Right atrium auricular region (tissue), 2 donors: Measurements from ENCODE around the gene ANXA7. TPM values are rescaled to one million over a fixed set of nuclear protein-coding genes. Genes with fewer than 3 reads are reported as not detected.

Experiments
- DNase-seq: peaks from one replicate; pipeline ENCODE4 v3.0.0-alpha.2; 2019; ENCODE audit warnings: low spot score
- H3K27ac ChIP-seq, 2 donors: fragments of 200-600 bp; sonication (generic); 1 replicate in 1 of 2; 2 replicates in 1 of 2; pipeline ENCODE4 v1.5.1; 2016 to 2019
- H3K27me3 ChIP-seq, 2 donors: fragments of 200-600 bp; sonication (generic); one replicate each; pipeline versions ENCODE4 v1.5.1 to v1.6.0; 2017 to 2019
- H3K36me3 ChIP-seq: fragments of 200-600 bp; sonication (generic); one replicate; pipeline ENCODE4 v1.5.1; 2016
- H3K4me1 ChIP-seq, 2 donors: fragments of 200-600 bp; sonication (generic); one replicate each; pipeline versions ENCODE4 v1.5.1 to v1.6.0; 2017 to 2019
- H3K4me3 ChIP-seq, 2 donors: fragments of 200-600 bp; sonication (generic); 1 replicate in 1 of 2; 2 replicates in 1 of 2; pipeline ENCODE4 v1.5.1; 2017 to 2019; ENCODE audit warnings: mild to moderate bottlenecking in 1 of 2, moderate library complexity in 1 of 2
- H3K9me3 ChIP-seq, 2 donors: fragments of 200-600 bp; sonication (generic); one replicate each; pipeline ENCODE4 v1.5.1; 2019
- total RNA-seq, 2 donors: library from RNA; depleted of rRNA; stranded (reverse); fragments of >200 nt; gene quantifications; one replicate each; pipeline ENCODE4 v1.1.0, GENCODE V29; 2016
- TF ChIP-seq, protein P1 (sequence below), 2 donors: fragments of 200-600 bp; sonication (generic); IDR thresholded peaks; one replicate each; pipeline ENCODE4 v1.5.1; 2019; ENCODE audit warnings: antibody characterized with exemption in 2 of 2

The ANXA7 gene
- total RNA-seq, 2 donors from 2014 or later: 100 to 117 TPM

DNA sequence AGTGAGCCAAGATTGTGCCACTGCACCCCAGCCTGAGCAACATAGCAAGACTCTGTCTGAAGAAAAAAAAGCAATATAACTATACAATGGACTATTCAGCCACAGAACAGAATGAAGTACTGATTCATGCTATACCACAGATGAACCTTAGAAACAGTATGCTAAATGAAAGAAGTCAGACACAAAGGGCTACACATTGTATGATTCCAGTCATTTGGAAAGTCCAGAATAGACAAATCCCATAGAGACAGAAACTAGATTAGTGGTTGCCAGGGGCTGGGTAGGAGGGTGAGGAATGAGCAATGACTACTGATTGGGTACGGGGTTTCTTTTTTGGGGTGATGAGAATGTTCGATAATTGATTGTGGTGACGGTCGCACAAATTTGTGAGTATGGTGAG lies 45.6 kb downstream of the ANXA7 start:
- Histone ChIP-seq H3K4me3 (no peak overlapping the region), H3K36me3 (peaks cover 31% of the 10 kb centered on the region)
- DNase-seq: no peak

DNA sequence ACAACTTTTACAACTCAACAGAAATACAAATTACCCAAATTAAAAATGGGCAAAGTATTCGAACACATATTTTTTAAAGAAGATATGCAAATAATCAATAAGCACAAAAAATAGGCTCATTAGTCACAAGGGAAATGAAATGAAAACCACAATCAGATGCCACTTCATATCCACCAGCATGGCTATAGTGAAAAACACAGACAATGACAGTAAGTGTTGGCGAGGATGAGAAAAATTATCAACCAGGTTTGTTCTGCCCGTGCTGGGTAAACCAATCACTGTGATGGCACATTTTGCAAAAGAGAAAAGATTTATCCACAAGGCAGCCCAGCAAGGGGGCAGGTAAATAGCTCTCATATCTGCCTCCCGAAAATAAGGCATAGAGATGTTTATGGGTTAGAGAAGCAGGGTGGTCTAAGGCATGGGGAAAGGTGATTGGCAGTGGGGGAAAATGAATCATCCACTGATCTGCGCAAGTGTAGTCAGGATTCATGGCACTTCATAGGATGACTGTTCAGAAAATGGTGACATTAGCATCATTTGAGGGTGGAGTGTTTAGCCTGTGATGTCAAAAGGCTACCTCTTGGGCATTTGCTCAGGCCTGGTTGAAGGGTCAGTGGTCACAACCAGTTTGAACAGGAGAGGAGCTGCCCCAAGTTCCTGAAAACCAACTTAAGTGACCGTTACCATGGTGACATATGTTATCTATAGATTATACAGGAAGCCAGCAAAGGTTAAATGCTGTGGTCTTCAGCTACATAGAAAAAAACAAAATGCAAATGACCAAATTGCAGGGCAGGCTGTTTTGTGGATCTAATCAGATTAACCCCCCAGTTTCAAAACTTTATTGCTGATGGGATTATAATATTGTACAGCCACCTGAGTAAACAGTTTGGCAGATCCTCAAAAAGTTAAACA lies 47.2 kb downstream of the ANXA7 start:
- TF ChIP-seq, protein P1, sequence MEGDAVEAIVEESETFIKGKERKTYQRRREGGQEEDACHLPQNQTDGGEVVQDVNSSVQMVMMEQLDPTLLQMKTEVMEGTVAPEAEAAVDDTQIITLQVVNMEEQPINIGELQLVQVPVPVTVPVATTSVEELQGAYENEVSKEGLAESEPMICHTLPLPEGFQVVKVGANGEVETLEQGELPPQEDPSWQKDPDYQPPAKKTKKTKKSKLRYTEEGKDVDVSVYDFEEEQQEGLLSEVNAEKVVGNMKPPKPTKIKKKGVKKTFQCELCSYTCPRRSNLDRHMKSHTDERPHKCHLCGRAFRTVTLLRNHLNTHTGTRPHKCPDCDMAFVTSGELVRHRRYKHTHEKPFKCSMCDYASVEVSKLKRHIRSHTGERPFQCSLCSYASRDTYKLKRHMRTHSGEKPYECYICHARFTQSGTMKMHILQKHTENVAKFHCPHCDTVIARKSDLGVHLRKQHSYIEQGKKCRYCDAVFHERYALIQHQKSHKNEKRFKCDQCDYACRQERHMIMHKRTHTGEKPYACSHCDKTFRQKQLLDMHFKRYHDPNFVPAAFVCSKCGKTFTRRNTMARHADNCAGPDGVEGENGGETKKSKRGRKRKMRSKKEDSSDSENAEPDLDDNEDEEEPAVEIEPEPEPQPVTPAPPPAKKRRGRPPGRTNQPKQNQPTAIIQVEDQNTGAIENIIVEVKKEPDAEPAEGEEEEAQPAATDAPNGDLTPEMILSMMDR (IDR thresholded peaks at IDR 0.05): no peak
- Histone ChIP-seq H3K4me1 (no peaks in the 10 kb centered on the region), H3K36me3 (peaks cover 18% of the 10 kb centered on the region), H3K4me3 (no peak overlapping the region), H3K9me3 (no peaks in the 10 kb centered on the region), H3K27me3 (no peaks in the 10 kb centered on the region), H3K27ac (no peak overlapping the region)
- no peak for DNase-seq

More for the DNA sequence above, 45.6 kb downstream of the ANXA7 start:
- Histone ChIP-seq H3K27me3 (no peaks in the 10 kb centered on the region), H3K4me1 (no peaks in the 10 kb centered on the region), H3K9me3 (no peaks in the 10 kb centered on the region), H3K27ac (no peak overlapping the region)
- TF ChIP-seq, protein P1 (IDR thresholded peaks at IDR 0.05): no peak

DNA sequence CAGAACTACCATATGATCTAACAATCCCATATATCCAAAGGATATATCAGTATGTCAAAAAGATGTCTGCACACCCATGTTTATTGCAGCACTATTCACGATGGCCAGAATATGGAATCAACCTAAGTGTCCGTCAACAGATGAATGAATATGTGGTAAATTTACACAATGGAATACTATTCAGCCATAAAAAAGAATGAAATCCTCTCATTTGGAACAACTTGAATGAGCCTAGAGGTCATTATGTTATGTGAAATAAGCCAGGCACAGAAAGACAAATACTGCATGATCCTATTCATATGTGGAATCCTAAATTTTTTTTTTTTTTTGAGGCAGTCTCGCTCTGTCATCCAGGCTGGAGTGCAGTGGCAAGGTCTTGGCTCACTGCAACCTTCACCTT lies 48.9 kb downstream of the ANXA7 start:
- TF ChIP-seq, protein P1 (IDR thresholded peaks at IDR 0.05): no peak
- H3K36me3 ChIP-seq: peaks cover 10% of the 10 kb centered on the region
- H3K4me1 ChIP-seq: no peaks in the 10 kb centered on the region
- H3K4me3 ChIP-seq: no peak overlapping the region
- no peaks in the 10 kb centered on the region for H3K9me3 ChIP-seq
- no peak for DNase-seq
- H3K27me3 ChIP-seq: no peaks in the 10 kb centered on the region
- no peak overlapping the region for H3K27ac ChIP-seq

DNA sequence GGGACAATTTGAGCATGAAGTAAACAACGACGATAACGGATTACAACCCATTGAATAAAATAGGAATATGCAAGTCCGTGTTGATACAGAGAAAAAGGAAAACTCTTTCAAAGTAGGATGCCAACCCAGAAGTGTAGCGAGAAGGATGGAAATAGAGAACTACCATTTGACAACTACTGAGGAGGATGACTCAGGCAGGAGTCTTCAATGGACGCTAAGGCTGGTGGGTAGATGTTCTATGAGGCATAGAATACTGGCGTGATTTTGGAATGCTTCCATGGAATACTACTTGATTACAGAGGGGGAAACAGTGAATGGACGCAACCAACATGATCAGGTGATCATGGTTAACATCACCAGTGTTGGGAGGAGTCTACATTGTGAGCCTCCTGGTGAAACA lies 54.4 kb downstream of the ANXA7 start:
- Histone ChIP-seq H3K9me3 (no peaks in the 10 kb centered on the region), H3K4me3 (no peak overlapping the region), H3K36me3 (no peaks in the 10 kb centered on the region), H3K4me1 (peaks cover 0 to 12% of the 10 kb centered on the region in 2 donors), H3K27ac (no peak overlapping the region), H3K27me3 (no peaks in the 10 kb centered on the region)
- no peak for DNase-seq
- TF ChIP-seq, protein P1 (IDR thresholded peaks at IDR 0.05): no peak

DNA sequence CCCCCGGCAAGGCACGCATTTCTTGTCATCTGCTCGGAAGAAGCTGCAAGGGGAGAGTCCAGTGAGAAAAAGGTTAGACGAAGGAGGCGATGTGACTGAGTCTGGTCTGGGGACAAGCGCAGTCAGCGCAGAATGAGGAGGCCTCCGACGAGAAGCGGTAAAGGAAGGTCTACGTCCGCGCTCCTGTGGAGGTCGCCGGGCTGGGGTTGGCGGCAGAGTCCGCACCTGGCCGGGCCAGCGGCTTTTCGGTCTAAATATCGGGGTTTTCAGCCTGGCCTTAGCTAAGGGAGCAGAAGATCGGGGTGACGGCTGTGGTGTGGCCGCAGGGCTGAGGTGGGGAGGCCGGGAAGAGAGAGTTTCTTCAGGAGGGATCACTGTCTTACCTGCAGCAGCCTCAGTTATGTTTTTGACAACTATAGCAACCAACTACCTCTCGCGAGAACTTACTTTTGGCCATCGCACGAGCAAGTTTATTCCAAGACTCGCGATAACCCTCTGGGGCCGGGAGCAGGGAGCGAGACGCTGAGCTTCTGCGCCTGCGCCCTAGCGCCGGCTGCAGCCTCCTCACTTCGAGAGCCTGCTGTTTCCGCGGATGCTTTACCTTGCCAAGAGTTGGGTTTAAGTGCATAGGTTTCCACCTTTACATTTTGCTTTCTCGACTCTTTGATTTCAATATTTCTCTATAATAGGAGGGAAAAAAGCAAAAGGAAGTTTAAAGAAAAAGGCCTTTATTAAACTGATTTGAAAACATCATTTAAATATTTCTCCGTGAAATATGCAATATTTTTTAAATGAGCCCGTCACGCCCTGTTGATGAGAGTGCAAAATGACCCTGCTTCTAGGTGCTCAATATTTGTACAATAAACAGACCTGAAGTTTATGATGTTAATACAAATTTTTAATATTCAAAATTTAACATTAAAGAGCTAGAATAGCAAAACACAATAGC lies 55.3 kb downstream of the ANXA7 start, which contains the start of gene CFAP70:
CFAP70 (minus strand) TSS at position 534 of the 949 bp plus-strand sequence. CDS start 4,068 bp downstream, outside the sequence.
- Histone ChIP-seq H3K36me3 (no peaks in the 10 kb centered on the region), H3K9me3 (no peaks in the 10 kb centered on the region), H3K27me3 (no peaks in the 10 kb centered on the region), H3K4me3 (peak within 1 kb of the TSS; percentile 79 to 85), H3K4me1 (peaks cover 0 to 12% of the 10 kb centered on the region in 2 donors), H3K27ac (peak within 1 kb of the TSS; percentile 66 to 68)
- peak; percentile 90 for DNase-seq
- TF ChIP-seq, protein P1 (IDR thresholded peaks at IDR 0.05): no peak
